K562 (cell line): ENCODE data around the gene RPL7A. TPM values are rescaled to one million over a fixed set of nuclear protein-coding genes. Genes with fewer than 3 reads are reported as not detected.
"Not testable (repeated sequence)": the region's sequence is repeated elsewhere in the genome, so short reads cannot be mapped to it uniquely, and the experiment has no call there.

Experiments used
- ATAC-seq: fragments of 200-7000 bp; cut with Tn5 transposase; 3 replicates; pipeline ENCODE4 v1.9.1; 2020; ENCODE audit warnings: moderate library complexity
- BruUV-seq: library from RNA; stranded (reverse); fragments of 400-500 nt; replicated peaks from 2 replicates; lab custom pipeline; 2021; lab: Mats Ljungman, UMichigan
- CTCF ChIA-PET: fragments of 300-600 bp; formaldehyde crosslinking; extraction: SDS; loops from one replicate; lab custom pipeline; 2021; ENCODE audit warnings: low intra/inter-chr PET ratio; lab: Yijun Ruan, JAX
- POLR2A ChIA-PET: fragments of 300-600, 350-650 bp; sonication (Branson Sonifier 250); formaldehyde crosslinking; extraction: SDS; loops from one replicate; lab custom pipeline; 2021; ENCODE audit warnings: antibody characterized with exemption, inconsistent platforms; lab: Yijun Ruan, JAX
- DNase-seq, 4 experiments: peaks; one replicate each; pipeline versions ENCODE4 v3.0.0 to v3.0.0-alpha.2; 2011 to 2018; ENCODE audit warnings: low spot score in 3 of 4, mixed read lengths in 3 of 4; ENCODE audit errors: extremely low read depth in 1 of 4
- FAIRE-seq: peaks from 2 replicates; lab custom pipeline; 2011; peaks lifted over from hg19 to GRCh38; lab: Jason Lieb, UNC
- H2AFZ ChIP-seq: 2 replicates; pipeline ENCODE4 v1.6.0; 2011; ENCODE audit warnings: low read depth, low read length, control low read depth, inconsistent platforms
- H3K27ac ChIP-seq: fragments of 200-600 bp; 3 replicates; pipeline ENCODE4 v1.8.0; 2011; ENCODE audit warnings: low read depth, mild to moderate bottlenecking, control low read depth, inconsistent platforms, low read length, moderate library complexity, mixed read lengths; ENCODE audit errors: extremely low read depth
- H3K27me3 ChIP-seq, 2 experiments: fragments of 300-600 bp in 1 of 2; 2 replicates in 1 of 2; 3 replicates in 1 of 2; pipeline versions ENCODE4 v1.6.0 to v1.8.0; 2011; ENCODE audit warnings: inconsistent platforms in 2 of 2, low read length in 2 of 2, mild to moderate bottlenecking in 1 of 2, mixed read lengths in 1 of 2, moderate library complexity in 1 of 2; ENCODE audit not compliant: control insufficient read depth in 2 of 2, insufficient read depth in 2 of 2
- H3K36me3 ChIP-seq: fragments of 300-600 bp; 3 replicates; pipeline ENCODE4 v1.8.0; 2011; ENCODE audit warnings: mild to moderate bottlenecking, low read length, inconsistent platforms; ENCODE audit not compliant: control insufficient read depth, insufficient read depth
- H3K4me1 ChIP-seq, 2 experiments: fragments of 200-600 bp in 1 of 2; replicated peaks in 1 of 2; 2 replicates in 1 of 2; 3 replicates in 1 of 2; pipeline versions ENCODE4 v1.5.1 to v1.8.0; 2011; ENCODE audit warnings: inconsistent platforms in 2 of 2, low read length in 2 of 2, mild to moderate bottlenecking in 1 of 2, mixed read lengths in 1 of 2, moderate library complexity in 1 of 2; ENCODE audit not compliant: control insufficient read depth in 2 of 2, insufficient read depth in 2 of 2
- H3K4me2 ChIP-seq: 2 replicates; pipeline ENCODE4 v1.6.1; 2011; ENCODE audit warnings: low read length, control low read depth, inconsistent platforms, mixed read lengths; ENCODE audit not compliant: insufficient read depth
- H3K4me3 ChIP-seq: fragments of 200-600 bp; sonication (generic), shearing (Covaris generic); 2 replicates; pipeline ENCODE4 v1.5.1; 2016; ENCODE audit warnings: control low read depth, inconsistent platforms
- H3K79me2 ChIP-seq: fragments of 200-600 bp; 3 replicates; pipeline ENCODE4 v1.8.0; 2011; ENCODE audit warnings: low read length, inconsistent platforms; ENCODE audit not compliant: control insufficient read depth, insufficient read depth
- H3K9ac ChIP-seq, 2 experiments: 2 replicates each; pipeline versions ENCODE4 v1.6.0 to v1.6.1; 2011; ENCODE audit warnings: low read depth in 2 of 2, low read length in 2 of 2, control low read depth in 1 of 2, inconsistent platforms in 1 of 2, mild to moderate bottlenecking in 1 of 2, mixed read lengths in 1 of 2; ENCODE audit not compliant: insufficient read depth in 1 of 2
- H3K9me1 ChIP-seq: one replicate; pipeline ENCODE4 v1.6.0; 2011; ENCODE audit warnings: inconsistent platforms, mild to moderate bottlenecking, low read length, moderate library complexity; ENCODE audit not compliant: control insufficient read depth, insufficient read depth
- H3K9me3 ChIP-seq: replicated peaks from 2 replicates; pipeline ENCODE4 v1.5.1; 2011; ENCODE audit warnings: low read depth, low read length, inconsistent platforms; ENCODE audit not compliant: control insufficient read depth, insufficient read depth
- H4K20me1 ChIP-seq: replicated peaks from 2 replicates; pipeline ENCODE4 v1.6.1; 2011; ENCODE audit warnings: low read length, inconsistent platforms, mixed read lengths; ENCODE audit not compliant: control insufficient read depth, insufficient read depth
- ADNP ChIP-seq: fragments of 200-800 bp; sonication (Bioruptor generic); IDR thresholded peaks from 2 replicates; pipeline ENCODE4 v1.6.1; 2016; ENCODE audit warnings: missing genetic modification characterization, missing compliant biosample characterization
- BCOR ChIP-seq: fragments of 450-650 bp; IDR thresholded peaks from 2 replicates; pipeline ENCODE4 v1.6.1; 2016
- ZBTB33 ChIP-seq: sonication (generic); formaldehyde crosslinking; IDR thresholded peaks from 2 replicates; pipeline ENCODE4 v1.8.1; 2023; ENCODE audit warnings: mild to moderate bottlenecking, missing genetic modification reagents
- WGBS: fragments of 100-300 bp; shearing (Covaris generic); methylation state at CpG from one replicate; pipeline ENCODE4 v1.1.6; 2016; ENCODE audit warnings: low coverage, mixed read lengths; ENCODE audit not compliant: insufficient coverage; ENCODE audit errors: missing lambda C conversion rate; 5-methylcytosine and 5-hydroxymethylcytosine counted together
- in situ Hi-C: fragments of 300-500 bp; cut with MboI; formaldehyde crosslinking; loops from 4 replicates; pipeline ENCODE4 v1.15.0; 2018; ENCODE audit warnings: inconsistent platforms, mixed read lengths
- intact Hi-C: fragments of 100-400 bp; cut with micrococcal nuclease; formaldehyde crosslinking; loops from 2 replicates; pipeline ENCODE4 v1.14.2; 2022
- polyA plus RNA-seq, 8 experiments: library from polyadenylated mRNA; depleted of rRNA in 4 of 8; stranded (reverse) in 5 of 8; unstranded in 3 of 8; fragments of >200 nt; fragmentation: Nextera tagmentation in 2 of 8; fragmentation: Illumina TruSeq in 1 of 8; extraction: Ambion mirVana in 2 of 8; extraction: Trizol in 1 of 8; gene quantifications; 2 replicates each; pipeline versions ENCODE4 v1.2.1 to v1.2.3, GENCODE V29; 2011 to 2014; ENCODE audit warnings: inconsistent platforms in 1 of 8, missing spikeins in 1 of 8
- total RNA-seq, 7 experiments: library from RNA; depleted of rRNA in 6 of 7; stranded (reverse); fragments of >200 nt in 6 of 7; fragmentation: Illumina TruSeq in 2 of 7; extraction: Trizol in 2 of 7; gene quantifications; 2 replicates each; pipeline versions ENCODE4 v1.2.1 to v1.2.3, GENCODE V29; 2011 to 2021; ENCODE audit warnings: low replicate concordance in 1 of 7

RPL7A gene
- total and polyA plus RNA-seq, 9 of the 15 experiments (the other 6 are each of a cell fraction or from before 2014, with no cell fraction given): 1,935 to 3,760 (median 2,652) TPM

GRCh38 chr9:133377280-133377679, 29.3 kb downstream of the RPL7A start:
- intact Hi-C loops, in situ Hi-C loops, FAIRE-seq, H3K9ac ChIP-seq, H3K27me3 ChIP-seq, H3K9me1 ChIP-seq, H2AFZ ChIP-seq, ATAC-seq, H3K4me3 ChIP-seq, H3K9me3 ChIP-seq, BruUV-seq, H3K4me2 ChIP-seq, DNase-seq, H3K27ac ChIP-seq: not testable (repeated sequence)
- H3K36me3 ChIP-seq: peaks cover 18% of the 10 kb centered on the region
- H3K79me2 ChIP-seq: peaks cover 44% of the 10 kb centered on the region
- CTCF ChIA-PET: interaction anchor here (0.7 kb wide), 1 partner anchor 109 kb away, joined by 3 read pairs; no protein-coding TSS in a partner anchor
- H3K4me1 ChIP-seq: peaks cover 26 to 37% of the 10 kb centered on the region in 2 experiments; a peak in 4 of 5 replicates
- POLR2A ChIA-PET: interaction anchor here (0.6 to 8.3 kb wide), 11 partner anchors 9 to 83 kb away, joined by 3 to 81 read pairs (median 6); partner anchors contain the start of genes MED22 and RPL7A
- peaks cover 14% of the 10 kb centered on the region for H4K20me1 ChIP-seq
- TF ChIP-seq BCOR (peak; percentile 54), ADNP (tag) (peak; percentile 16; the same call in 1 of the 2 replicates), ZBTB33 (CRISPR knock-in tag) (peak; percentile 93)
- WGBS: 66% methylated on average over 14 of the region's 14 CpGs
